Coronary artery (tissue), 2 donors: ENCODE data around the gene AGBL1.

ENCODE experiments used
- DNase-seq: peaks from one replicate; pipeline ENCODE4 v3.0.0-alpha.2; 2017; ENCODE audit warnings: low spot score
- H3K27ac ChIP-seq, 2 donors: fragments of 200-600 bp; sonication (generic); one replicate each; pipeline ENCODE4 v1.5.1; 2016 to 2019
- H3K4me3 ChIP-seq: fragments of 200-600 bp; sonication (generic); 2 replicates; pipeline ENCODE4 v1.5.1; 2016; ENCODE audit warnings: mild to moderate bottlenecking, moderate library complexity
- TF ChIP-seq, protein P1 (sequence below): fragments of 200-600 bp; sonication (generic); IDR thresholded peaks from one replicate; pipeline ENCODE4 v1.5.1; 2019; ENCODE audit warnings: antibody characterized with exemption

AGBL1 gene

DNA sequence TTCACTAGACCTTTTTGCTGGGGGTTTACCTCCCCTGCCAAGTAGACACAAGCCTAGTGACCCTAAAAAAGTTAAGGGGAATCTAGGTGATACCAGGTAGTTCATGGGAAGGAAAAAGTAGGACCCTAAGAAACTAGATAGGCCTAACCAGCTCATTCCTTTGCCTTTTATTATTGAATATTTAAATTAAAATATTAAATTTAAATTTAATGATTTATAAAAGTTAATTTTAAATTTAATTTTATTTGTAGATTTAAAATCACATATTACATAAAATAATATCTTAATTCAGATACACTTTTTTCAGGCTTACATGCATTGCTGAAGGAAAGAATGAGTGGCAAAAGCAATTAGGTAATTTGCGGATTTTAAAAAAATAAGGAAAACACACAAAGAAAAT lies 584.9 kb downstream of the AGBL1 start:
- H3K4me3 ChIP-seq: no peak overlapping the region
- no peak overlapping the region for H3K27ac ChIP-seq
- no peak for DNase-seq
- TF ChIP-seq, protein P1, sequence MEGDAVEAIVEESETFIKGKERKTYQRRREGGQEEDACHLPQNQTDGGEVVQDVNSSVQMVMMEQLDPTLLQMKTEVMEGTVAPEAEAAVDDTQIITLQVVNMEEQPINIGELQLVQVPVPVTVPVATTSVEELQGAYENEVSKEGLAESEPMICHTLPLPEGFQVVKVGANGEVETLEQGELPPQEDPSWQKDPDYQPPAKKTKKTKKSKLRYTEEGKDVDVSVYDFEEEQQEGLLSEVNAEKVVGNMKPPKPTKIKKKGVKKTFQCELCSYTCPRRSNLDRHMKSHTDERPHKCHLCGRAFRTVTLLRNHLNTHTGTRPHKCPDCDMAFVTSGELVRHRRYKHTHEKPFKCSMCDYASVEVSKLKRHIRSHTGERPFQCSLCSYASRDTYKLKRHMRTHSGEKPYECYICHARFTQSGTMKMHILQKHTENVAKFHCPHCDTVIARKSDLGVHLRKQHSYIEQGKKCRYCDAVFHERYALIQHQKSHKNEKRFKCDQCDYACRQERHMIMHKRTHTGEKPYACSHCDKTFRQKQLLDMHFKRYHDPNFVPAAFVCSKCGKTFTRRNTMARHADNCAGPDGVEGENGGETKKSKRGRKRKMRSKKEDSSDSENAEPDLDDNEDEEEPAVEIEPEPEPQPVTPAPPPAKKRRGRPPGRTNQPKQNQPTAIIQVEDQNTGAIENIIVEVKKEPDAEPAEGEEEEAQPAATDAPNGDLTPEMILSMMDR: no peak

DNA sequence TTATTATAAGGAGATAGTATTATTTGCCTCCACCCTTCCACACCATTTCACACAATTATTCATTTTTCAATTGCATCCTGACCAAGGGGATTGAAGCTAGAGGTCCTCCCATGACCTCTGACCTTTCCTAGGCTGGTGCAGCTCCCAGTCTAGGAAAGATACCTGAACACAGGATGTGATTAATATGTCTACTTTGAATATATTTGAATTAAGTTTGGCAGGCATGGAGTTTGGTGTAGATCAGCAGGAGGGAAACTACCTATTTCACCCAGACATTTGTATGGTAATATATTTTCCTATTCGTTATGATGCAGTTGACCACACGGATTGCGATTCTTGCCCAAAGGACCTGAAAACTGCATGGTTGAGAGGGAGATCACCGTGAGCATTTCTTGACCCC lies 596.3 kb downstream of the AGBL1 start:
- no peak overlapping the region for H3K4me3 ChIP-seq
- TF ChIP-seq, protein P1: no peak
- no peak for DNase-seq
- H3K27ac ChIP-seq: no peak overlapping the region

DNA sequence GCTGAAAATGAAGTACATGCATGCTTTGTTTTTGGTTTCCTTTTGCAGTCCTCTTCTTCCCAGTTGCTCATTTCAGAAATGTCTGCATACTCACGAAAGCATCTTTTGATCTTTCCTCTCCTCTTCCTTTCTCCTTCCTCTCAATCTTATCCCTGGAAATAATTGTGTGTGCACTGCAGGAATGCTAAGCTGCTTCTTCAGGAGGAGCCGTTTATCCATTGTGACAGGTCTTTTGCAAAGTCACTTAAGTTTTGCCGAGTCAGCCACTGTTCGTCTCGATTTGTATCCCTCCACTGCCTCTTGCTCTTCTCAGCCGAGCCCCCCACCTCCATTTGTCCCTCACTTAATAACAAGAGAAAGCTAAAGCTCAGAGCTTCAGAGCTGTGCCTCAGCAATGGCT lies 597.6 kb downstream of the AGBL1 start:
- Histone ChIP-seq H3K4me3 (no peak overlapping the region), H3K27ac (no peak overlapping the region)
- no peak for DNase-seq
- TF ChIP-seq, protein P1: no peak

DNA sequence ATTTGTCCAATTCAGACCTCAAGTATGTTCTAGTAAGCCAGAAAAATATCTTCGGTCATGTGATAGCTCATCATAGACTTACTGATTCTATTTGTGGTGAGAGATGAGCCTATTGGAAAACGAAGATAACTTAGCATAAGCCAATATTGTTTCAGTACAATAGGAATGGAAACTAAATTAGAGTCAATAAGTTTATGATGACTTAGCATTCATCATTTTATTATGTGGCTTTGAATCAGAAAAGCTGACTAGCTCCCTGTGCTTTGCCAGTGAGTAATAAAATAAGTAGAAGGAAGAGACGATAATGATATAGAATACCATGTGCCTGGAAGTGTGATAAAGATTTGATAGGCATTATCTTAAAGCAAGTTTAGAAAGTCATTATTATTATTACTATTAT lies 605.6 kb downstream of the AGBL1 start:
- Histone ChIP-seq H3K27ac (no peak overlapping the region), H3K4me3 (no peak overlapping the region)
- DNase-seq: no peak
- TF ChIP-seq, protein P1: no peak

DNA sequence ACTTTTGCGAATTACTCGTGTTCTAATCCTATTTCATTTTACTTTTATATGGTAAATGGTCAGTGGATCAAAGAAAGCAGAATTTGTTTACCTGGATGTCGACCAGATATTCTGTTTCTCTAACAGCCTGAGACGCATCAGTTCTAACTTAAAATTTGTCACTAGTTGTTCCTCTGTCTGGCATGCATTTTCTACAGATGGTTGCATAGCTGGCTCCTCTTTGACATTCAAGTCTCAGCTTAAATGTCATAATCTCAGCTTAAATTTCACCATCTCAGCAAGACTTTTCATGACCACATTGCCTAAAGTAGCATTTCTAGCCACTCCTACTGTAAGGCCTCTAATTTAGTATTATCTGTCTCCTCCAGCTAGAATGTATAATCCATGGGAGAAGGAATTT lies 609.3 kb downstream of the AGBL1 start:
- Histone ChIP-seq H3K27ac (no peak overlapping the region), H3K4me3 (no peak overlapping the region)
- DNase-seq: no peak
- TF ChIP-seq, protein P1: no peak

DNA sequence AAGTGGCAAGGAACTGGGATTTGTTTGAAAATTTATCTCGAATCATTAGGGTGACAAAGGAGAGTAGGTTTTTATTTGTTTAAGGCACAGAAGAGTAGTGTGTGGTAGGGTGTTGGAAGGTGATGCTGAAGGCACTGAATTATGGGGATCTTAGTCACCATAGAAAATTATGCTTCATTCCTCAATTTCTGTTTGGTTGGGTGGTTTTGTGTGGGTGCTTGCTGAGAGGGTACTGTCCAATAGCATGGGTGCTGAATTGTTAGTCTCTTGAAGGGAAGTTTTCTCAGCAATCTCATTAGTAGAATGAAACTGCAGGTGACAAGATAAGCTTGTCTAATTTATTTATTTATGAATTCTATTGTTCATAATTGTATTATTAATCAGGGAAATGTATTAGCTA lies 610.9 kb downstream of the AGBL1 start:
- DNase-seq: no peak
- TF ChIP-seq, protein P1: no peak
- Histone ChIP-seq H3K27ac (no peak overlapping the region), H3K4me3 (no peak overlapping the region)

DNA sequence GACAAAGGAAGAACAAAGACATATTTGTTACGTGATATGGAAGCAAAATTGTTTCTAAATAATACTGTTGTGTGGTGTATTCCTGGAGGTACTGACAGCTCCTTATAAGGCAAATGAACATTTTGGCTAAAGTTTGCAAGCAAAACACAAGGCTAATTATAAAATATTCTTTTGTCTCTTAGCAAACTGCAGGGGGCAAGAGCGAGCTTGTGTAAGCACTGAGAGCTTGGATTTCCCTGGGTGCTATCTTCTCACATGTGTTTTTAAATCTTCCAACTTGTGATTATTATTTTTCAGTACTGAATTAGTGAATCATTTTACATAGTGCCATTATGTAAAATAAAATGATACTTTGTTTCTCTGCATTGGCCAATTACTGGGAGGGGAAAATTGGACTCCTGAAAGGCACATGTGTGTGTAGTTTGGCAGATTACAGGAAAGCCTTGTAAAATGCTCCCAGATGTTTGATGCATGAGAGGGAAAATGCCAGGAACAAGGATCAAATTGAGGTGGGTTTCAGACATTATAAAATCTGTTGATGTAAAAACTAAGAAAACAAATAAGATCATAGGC lies 611.5 kb downstream of the AGBL1 start:
- TF ChIP-seq, protein P1: no peak
- no peak overlapping the region for H3K27ac ChIP-seq
- DNase-seq: no peak
- H3K4me3 ChIP-seq: no peak overlapping the region
